Activated CD4-positive, alpha-beta T cell treated with anti-CD3 and anti-CD28 coated beads, Interleukin-2, amount 10 ng/mL, durations not matched to agents 7 days and 5 days (primary cell): Measurements from ENCODE around the gene ANO4. TPM values are rescaled to one million over a fixed set of nuclear protein-coding genes. Genes with fewer than 3 reads are reported as not detected.
"Not testable (repeated sequence)": the region's sequence is repeated elsewhere in the genome, so short reads cannot be mapped to it uniquely, and the experiment has no call there.

Source experiments
- CTCF ChIA-PET: fragments of 350-600 bp; sonication (Branson Sonifier 250); formaldehyde crosslinking; loops from one replicate; lab custom pipeline; 2021; ENCODE audit warnings: antibody characterized with exemption; lab: Charles Lee
- POLR2A ChIA-PET: fragments of 350-600 bp; sonication (Branson Sonifier 250); formaldehyde crosslinking; loops from one replicate; lab custom pipeline; 2021; ENCODE audit warnings: antibody characterized with exemption; lab: Charles Lee
- DNase-seq: peaks from one replicate; pipeline ENCODE4 v3.0.0-alpha.2; 2020
- H3K27ac Mint-ChIP-seq: one replicate; pipeline ENCODE4 v1.8.0; 2021; ENCODE audit warnings: mild to moderate bottlenecking, moderate library complexity, mixed read lengths
- H3K27me3 Mint-ChIP-seq: one replicate; pipeline ENCODE4 v1.8.0; 2021; ENCODE audit warnings: mixed read lengths
- H3K36me3 Mint-ChIP-seq: one replicate; pipeline ENCODE4 v1.8.0; 2021; ENCODE audit warnings: low read depth, mixed read lengths
- H3K4me1 Mint-ChIP-seq: one replicate; pipeline ENCODE4 v1.8.0; 2021; ENCODE audit warnings: mixed read lengths
- H3K4me3 Mint-ChIP-seq: one replicate; pipeline ENCODE4 v1.8.0; 2021; ENCODE audit warnings: mild to moderate bottlenecking, moderate library complexity, mixed read lengths
- H3K9me3 Mint-ChIP-seq: one replicate; pipeline ENCODE4 v1.8.0; 2021; ENCODE audit warnings: mixed read lengths
- total RNA-seq, 2 experiments: library from RNA; stranded (reverse); gene quantifications; one replicate each; pipeline ENCODE4 v1.2.3, GENCODE V29; 2021

The ANO4 gene
- total RNA-seq, 2 experiments from 2014 or later = not detected

- no peak for DNase-seq
- Mint-ChIP-seq H3K27me3 (no peaks in the 10 kb centered on the region), H3K36me3 (no peaks in the 10 kb centered on the region), H3K9me3 (no peaks in the 10 kb centered on the region), H3K4me3 (no peak overlapping the region), H3K4me1 (no peaks in the 10 kb centered on the region), H3K27ac (no peak overlapping the region)
- CTCF ChIA-PET = no interaction called here
- POLR2A ChIA-PET = no interaction called here
Measured at GRCh38 chr12:101051151-101051550, 256.6 kb downstream of the ANO4 start.

- no peaks in the 10 kb centered on the region for H3K4me1 Mint-ChIP-seq
- POLR2A ChIA-PET = no interaction called here
- no peaks in the 10 kb centered on the region for H3K27me3 Mint-ChIP-seq
- H3K4me3 Mint-ChIP-seq = no peak overlapping the region
- no peak overlapping the region for H3K27ac Mint-ChIP-seq
- DNase-seq = no peak
- no peaks in the 10 kb centered on the region for H3K36me3 Mint-ChIP-seq
- CTCF ChIA-PET = no interaction called here
- no peaks in the 10 kb centered on the region for H3K9me3 Mint-ChIP-seq
Measured at GRCh38 chr12:101051901-101052550, 257.4 kb downstream of the ANO4 start.

- H3K36me3 Mint-ChIP-seq = no peaks in the 10 kb centered on the region
- POLR2A ChIA-PET = no interaction called here
- no peaks in the 10 kb centered on the region for H3K4me1 Mint-ChIP-seq
- H3K9me3 Mint-ChIP-seq = no peaks in the 10 kb centered on the region
- CTCF ChIA-PET = no interaction called here
- no peak for DNase-seq
- no peak overlapping the region for H3K27ac Mint-ChIP-seq
- no peak overlapping the region for H3K4me3 Mint-ChIP-seq
- no peaks in the 10 kb centered on the region for H3K27me3 Mint-ChIP-seq
Measured at GRCh38 chr12:101053203-101053602, 258.6 kb downstream of the ANO4 start.

GRCh38 chr12:101055940-101056339 lies 261.4 kb downstream of the ANO4 start:
- no peaks in the 10 kb centered on the region for H3K9me3 Mint-ChIP-seq
- no peaks in the 10 kb centered on the region for H3K36me3 Mint-ChIP-seq
- no peak for DNase-seq
- no peaks in the 10 kb centered on the region for H3K4me1 Mint-ChIP-seq
- CTCF ChIA-PET = no interaction called here
- POLR2A ChIA-PET = no interaction called here
- H3K27ac Mint-ChIP-seq = no peak overlapping the region
- H3K4me3 Mint-ChIP-seq = no peak overlapping the region
- no peaks in the 10 kb centered on the region for H3K27me3 Mint-ChIP-seq

- H3K27ac Mint-ChIP-seq, H3K27me3 Mint-ChIP-seq, H3K36me3 Mint-ChIP-seq, H3K4me1 Mint-ChIP-seq, CTCF ChIA-PET, H3K9me3 Mint-ChIP-seq, POLR2A ChIA-PET, DNase-seq, H3K4me3 Mint-ChIP-seq: not testable (repeated sequence)
Measured at GRCh38 chr12:101062508-101062907, 267.9 kb downstream of the ANO4 start.

GRCh38 chr12:101064721-101065120 lies 270.1 kb downstream of the ANO4 start:
- no peaks in the 10 kb centered on the region for H3K36me3 Mint-ChIP-seq
- no peak overlapping the region for H3K4me3 Mint-ChIP-seq
- H3K27ac Mint-ChIP-seq = no peak overlapping the region
- POLR2A ChIA-PET = no interaction called here
- no peaks in the 10 kb centered on the region for H3K27me3 Mint-ChIP-seq
- DNase-seq = no peak
- CTCF ChIA-PET = no interaction called here
- H3K4me1 Mint-ChIP-seq = no peaks in the 10 kb centered on the region
- no peaks in the 10 kb centered on the region for H3K9me3 Mint-ChIP-seq

GRCh38 chr12:101066489-101066888 lies 271.9 kb downstream of the ANO4 start:
- no peak overlapping the region for H3K4me3 Mint-ChIP-seq
- CTCF ChIA-PET = no interaction called here

GRCh38 chr12:101068402-101068801 lies 273.8 kb downstream of the ANO4 start:
- Mint-ChIP-seq H3K27me3 (no peaks in the 10 kb centered on the region), H3K4me1 (no peaks in the 10 kb centered on the region), H3K9me3 (no peaks in the 10 kb centered on the region), H3K27ac (no peak overlapping the region), H3K36me3 (no peaks in the 10 kb centered on the region), H3K4me3 (no peak overlapping the region)
- ChIA-PET POLR2A (no interaction called here), CTCF (no interaction called here)
- no peak for DNase-seq

More at GRCh38 chr12:101066489-101066888, 271.9 kb downstream of the ANO4 start:
- no peaks in the 10 kb centered on the region for H3K27me3 Mint-ChIP-seq
- POLR2A ChIA-PET = no interaction called here
- no peaks in the 10 kb centered on the region for H3K36me3 Mint-ChIP-seq
- H3K27ac Mint-ChIP-seq = no peak overlapping the region
- no peak for DNase-seq
- no peaks in the 10 kb centered on the region for H3K4me1 Mint-ChIP-seq
- no peaks in the 10 kb centered on the region for H3K9me3 Mint-ChIP-seq

- no peak overlapping the region for H3K27ac Mint-ChIP-seq
- H3K4me3 Mint-ChIP-seq = no peak overlapping the region
- CTCF ChIA-PET = no interaction called here
- no peaks in the 10 kb centered on the region for H3K27me3 Mint-ChIP-seq
- no peaks in the 10 kb centered on the region for H3K9me3 Mint-ChIP-seq
- H3K4me1 Mint-ChIP-seq = no peaks in the 10 kb centered on the region
- POLR2A ChIA-PET = no interaction called here
- H3K36me3 Mint-ChIP-seq = no peaks in the 10 kb centered on the region
- no peak for DNase-seq
Measured at GRCh38 chr12:101068836-101069235, 274.3 kb downstream of the ANO4 start.

GRCh38 chr12:101074940-101075680 lies 280.5 kb downstream of the ANO4 start:
- no peak for DNase-seq
- Mint-ChIP-seq H3K9me3 (no peaks in the 10 kb centered on the region), H3K4me3 (no peak overlapping the region), H3K4me1 (peaks cover 11% of the 10 kb centered on the region), H3K27me3 (no peaks in the 10 kb centered on the region), H3K27ac (no peak overlapping the region), H3K36me3 (no peaks in the 10 kb centered on the region)
- ChIA-PET POLR2A (no interaction called here), CTCF (no interaction called here)

- DNase-seq = no peak
- Mint-ChIP-seq H3K27me3 (no peaks in the 10 kb centered on the region), H3K4me1 (peaks cover 11% of the 10 kb centered on the region), H3K27ac (no peak overlapping the region), H3K4me3 (no peak overlapping the region), H3K9me3 (no peaks in the 10 kb centered on the region), H3K36me3 (no peaks in the 10 kb centered on the region)
- CTCF ChIA-PET = no interaction called here
- POLR2A ChIA-PET = no interaction called here
Measured at GRCh38 chr12:101076921-101077320, 282.3 kb downstream of the ANO4 start.

- Mint-ChIP-seq H3K4me1 (peaks cover 11% of the 10 kb centered on the region), H3K27me3 (no peaks in the 10 kb centered on the region), H3K4me3 (no peak overlapping the region), H3K27ac (no peak overlapping the region), H3K9me3 (no peaks in the 10 kb centered on the region), H3K36me3 (no peaks in the 10 kb centered on the region)
- POLR2A ChIA-PET = no interaction called here
- no peak for DNase-seq
- CTCF ChIA-PET = no interaction called here
Measured at GRCh38 chr12:101077791-101078528, 283.4 kb downstream of the ANO4 start.

GRCh38 chr12:101078536-101079285 lies 284.1 kb downstream of the ANO4 start:
- Mint-ChIP-seq H3K4me3 (no peak overlapping the region), H3K9me3 (no peaks in the 10 kb centered on the region), H3K4me1 (peaks cover 11% of the 10 kb centered on the region), H3K36me3 (no peaks in the 10 kb centered on the region), H3K27me3 (no peaks in the 10 kb centered on the region), H3K27ac (no peak overlapping the region)
- ChIA-PET POLR2A (no interaction called here), CTCF (no interaction called here)
- DNase-seq = no peak
